Lower leg skin (tissue), 3 donors: ENCODE results near the gene ZNF394.

Source experiments
- CTCF ChIP-seq, 3 donors: fragments of 450-650 bp; IDR thresholded peaks; one replicate each; pipeline ENCODE4 v1.5.1; 2016; ENCODE audit warnings: antibody characterized with exemption in 3 of 3, mild to moderate bottlenecking in 3 of 3, moderate library complexity in 2 of 3
- POLR2A ChIP-seq, 2 donors: fragments of 450-650 bp; IDR thresholded peaks; one replicate each; pipeline ENCODE4 v1.6.1; 2016 to 2017; ENCODE audit warnings: antibody characterized with exemption in 2 of 2, mild to moderate bottlenecking in 1 of 2, moderate library complexity in 1 of 2

GRCh38 chr7:99449326-99449725, 50.8 kb downstream of the ZNF394 start:
- TF ChIP-seq CTCF (IDR thresholded peaks at IDR 0.05) (no peak), POLR2A (IDR thresholded peaks at IDR 0.05) (no peak)
